ENCODE measurements around the gene TSNAXIP1. TPM values are rescaled to one million over a fixed set of nuclear protein-coding genes. Genes with fewer than 3 reads are reported as not detected.

The TSNAXIP1 gene
- total and polyA plus RNA-seq, 2 experiments from 2014 or later: 0.97 to 2.4 TPM

DNA sequence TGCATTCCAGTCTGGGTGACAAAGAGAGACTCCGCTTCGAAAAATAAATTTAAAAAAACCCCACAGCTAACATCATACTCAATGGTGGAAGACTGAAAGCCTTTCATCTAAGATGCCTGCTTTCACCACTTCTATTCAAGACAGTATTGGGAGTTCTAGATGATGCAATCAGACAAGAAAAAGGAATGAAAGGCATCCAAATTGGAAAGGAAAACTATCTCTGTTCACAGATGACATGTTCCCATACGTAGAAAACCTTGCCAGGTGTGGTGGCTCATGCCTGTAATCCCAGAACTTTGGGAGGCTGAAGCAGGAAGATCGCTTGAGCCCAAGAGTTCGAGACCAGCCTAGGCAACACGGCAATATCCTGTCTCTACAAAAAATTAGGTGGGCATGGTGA, 31.4 kb upstream of the TSNAXIP1 start:
- H3K4me1 ChIP-seq (ENCODE audit: insufficient read depth): no peaks in the 10 kb centered on the region
- Mint-ChIP-seq H3K4me3 (no peak overlapping the region), H3K27ac (no peak overlapping the region), H3K27me3 (ENCODE audit: insufficient read depth, low read depth, poor library complexity) (peaks cover 7% of the 10 kb centered on the region), H3K9me3 (peaks cover 5% of the 10 kb centered on the region; the same call in 1 of the 3 replicates), H3K4me1 (peaks cover 5% of the 10 kb centered on the region), H3K36me3 (ENCODE audit: low read depth) (peaks cover 9% of the 10 kb centered on the region)
- no peak overlapping the region for H3K4me3 ChIP-seq
- no peak overlapping the region for H2AFZ ChIP-seq
- no peak for DNase-seq (ENCODE audit: low spot score)
- H3K27ac ChIP-seq (ENCODE audit: low read depth): no peak overlapping the region
- H3F3A ChIP-seq (replicated peaks; ENCODE audit: low read depth): no peaks in the 10 kb centered on the region
- peaks cover 5% of the 10 kb centered on the region for H4K20me1 ChIP-seq (replicated peaks; ENCODE audit: insufficient read depth)
- 0 out of 2 replicates have a peak, but pooled peaks cover 4% of the 10 kb centered on the region for H3K36me3 ChIP-seq (ENCODE audit: insufficient read depth)
- H3K79me2 ChIP-seq (replicated peaks; ENCODE audit: insufficient read depth): peaks cover 9% of the 10 kb centered on the region
- ATAC-seq: no peak
- no peaks in the 10 kb centered on the region for H3K27me3 ChIP-seq (ENCODE audit: insufficient read depth)
- TF ChIP-seq REST (IDR thresholded peaks at IDR 0.05; ENCODE audit: unreplicated experiment) (no peak), NANOG (IDR thresholded peaks at IDR 0.05; ENCODE audit: borderline replicate concordance) (no peak), POLR2AphosphoS5 (IDR thresholded peaks at IDR 0.05; ENCODE audit: low read depth) (no peak), JUNB (IDR thresholded peaks at IDR 0.05; ENCODE audit: unreplicated experiment) (no peak), EZH2 (IDR thresholded peaks at IDR 0.05; ENCODE audit: low read depth, unreplicated experiment) (no peak), STAT1 (IDR thresholded peaks at IDR 0.05; ENCODE audit: unreplicated experiment) (no peak), EZH2phosphoT487 (IDR thresholded peaks at IDR 0.05; ENCODE audit: unreplicated experiment) (no peak), ZNF114 (CRISPR knock-in tag; IDR thresholded peaks at IDR 0.05) (no peak), CTCF (conservative IDR thresholded peaks at IDR 0.05; ENCODE audit: low read depth in 2 of 2) (no peak), ZNF331 (CRISPR knock-in tag; IDR thresholded peaks at IDR 0.05; ENCODE audit: low read depth) (no peak), CREB1 (CRISPR knock-in tag; IDR thresholded peaks at IDR 0.05; ENCODE audit: low read depth) (no peak)
- TF ChIP-seq, protein P1, sequence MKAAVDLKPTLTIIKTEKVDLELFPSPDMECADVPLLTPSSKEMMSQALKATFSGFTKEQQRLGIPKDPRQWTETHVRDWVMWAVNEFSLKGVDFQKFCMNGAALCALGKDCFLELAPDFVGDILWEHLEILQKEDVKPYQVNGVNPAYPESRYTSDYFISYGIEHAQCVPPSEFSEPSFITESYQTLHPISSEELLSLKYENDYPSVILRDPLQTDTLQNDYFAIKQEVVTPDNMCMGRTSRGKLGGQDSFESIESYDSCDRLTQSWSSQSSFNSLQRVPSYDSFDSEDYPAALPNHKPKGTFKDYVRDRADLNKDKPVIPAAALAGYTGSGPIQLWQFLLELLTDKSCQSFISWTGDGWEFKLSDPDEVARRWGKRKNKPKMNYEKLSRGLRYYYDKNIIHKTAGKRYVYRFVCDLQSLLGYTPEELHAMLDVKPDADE (IDR thresholded peaks at IDR 0.05): no peak
- TF ChIP-seq, protein P2, sequence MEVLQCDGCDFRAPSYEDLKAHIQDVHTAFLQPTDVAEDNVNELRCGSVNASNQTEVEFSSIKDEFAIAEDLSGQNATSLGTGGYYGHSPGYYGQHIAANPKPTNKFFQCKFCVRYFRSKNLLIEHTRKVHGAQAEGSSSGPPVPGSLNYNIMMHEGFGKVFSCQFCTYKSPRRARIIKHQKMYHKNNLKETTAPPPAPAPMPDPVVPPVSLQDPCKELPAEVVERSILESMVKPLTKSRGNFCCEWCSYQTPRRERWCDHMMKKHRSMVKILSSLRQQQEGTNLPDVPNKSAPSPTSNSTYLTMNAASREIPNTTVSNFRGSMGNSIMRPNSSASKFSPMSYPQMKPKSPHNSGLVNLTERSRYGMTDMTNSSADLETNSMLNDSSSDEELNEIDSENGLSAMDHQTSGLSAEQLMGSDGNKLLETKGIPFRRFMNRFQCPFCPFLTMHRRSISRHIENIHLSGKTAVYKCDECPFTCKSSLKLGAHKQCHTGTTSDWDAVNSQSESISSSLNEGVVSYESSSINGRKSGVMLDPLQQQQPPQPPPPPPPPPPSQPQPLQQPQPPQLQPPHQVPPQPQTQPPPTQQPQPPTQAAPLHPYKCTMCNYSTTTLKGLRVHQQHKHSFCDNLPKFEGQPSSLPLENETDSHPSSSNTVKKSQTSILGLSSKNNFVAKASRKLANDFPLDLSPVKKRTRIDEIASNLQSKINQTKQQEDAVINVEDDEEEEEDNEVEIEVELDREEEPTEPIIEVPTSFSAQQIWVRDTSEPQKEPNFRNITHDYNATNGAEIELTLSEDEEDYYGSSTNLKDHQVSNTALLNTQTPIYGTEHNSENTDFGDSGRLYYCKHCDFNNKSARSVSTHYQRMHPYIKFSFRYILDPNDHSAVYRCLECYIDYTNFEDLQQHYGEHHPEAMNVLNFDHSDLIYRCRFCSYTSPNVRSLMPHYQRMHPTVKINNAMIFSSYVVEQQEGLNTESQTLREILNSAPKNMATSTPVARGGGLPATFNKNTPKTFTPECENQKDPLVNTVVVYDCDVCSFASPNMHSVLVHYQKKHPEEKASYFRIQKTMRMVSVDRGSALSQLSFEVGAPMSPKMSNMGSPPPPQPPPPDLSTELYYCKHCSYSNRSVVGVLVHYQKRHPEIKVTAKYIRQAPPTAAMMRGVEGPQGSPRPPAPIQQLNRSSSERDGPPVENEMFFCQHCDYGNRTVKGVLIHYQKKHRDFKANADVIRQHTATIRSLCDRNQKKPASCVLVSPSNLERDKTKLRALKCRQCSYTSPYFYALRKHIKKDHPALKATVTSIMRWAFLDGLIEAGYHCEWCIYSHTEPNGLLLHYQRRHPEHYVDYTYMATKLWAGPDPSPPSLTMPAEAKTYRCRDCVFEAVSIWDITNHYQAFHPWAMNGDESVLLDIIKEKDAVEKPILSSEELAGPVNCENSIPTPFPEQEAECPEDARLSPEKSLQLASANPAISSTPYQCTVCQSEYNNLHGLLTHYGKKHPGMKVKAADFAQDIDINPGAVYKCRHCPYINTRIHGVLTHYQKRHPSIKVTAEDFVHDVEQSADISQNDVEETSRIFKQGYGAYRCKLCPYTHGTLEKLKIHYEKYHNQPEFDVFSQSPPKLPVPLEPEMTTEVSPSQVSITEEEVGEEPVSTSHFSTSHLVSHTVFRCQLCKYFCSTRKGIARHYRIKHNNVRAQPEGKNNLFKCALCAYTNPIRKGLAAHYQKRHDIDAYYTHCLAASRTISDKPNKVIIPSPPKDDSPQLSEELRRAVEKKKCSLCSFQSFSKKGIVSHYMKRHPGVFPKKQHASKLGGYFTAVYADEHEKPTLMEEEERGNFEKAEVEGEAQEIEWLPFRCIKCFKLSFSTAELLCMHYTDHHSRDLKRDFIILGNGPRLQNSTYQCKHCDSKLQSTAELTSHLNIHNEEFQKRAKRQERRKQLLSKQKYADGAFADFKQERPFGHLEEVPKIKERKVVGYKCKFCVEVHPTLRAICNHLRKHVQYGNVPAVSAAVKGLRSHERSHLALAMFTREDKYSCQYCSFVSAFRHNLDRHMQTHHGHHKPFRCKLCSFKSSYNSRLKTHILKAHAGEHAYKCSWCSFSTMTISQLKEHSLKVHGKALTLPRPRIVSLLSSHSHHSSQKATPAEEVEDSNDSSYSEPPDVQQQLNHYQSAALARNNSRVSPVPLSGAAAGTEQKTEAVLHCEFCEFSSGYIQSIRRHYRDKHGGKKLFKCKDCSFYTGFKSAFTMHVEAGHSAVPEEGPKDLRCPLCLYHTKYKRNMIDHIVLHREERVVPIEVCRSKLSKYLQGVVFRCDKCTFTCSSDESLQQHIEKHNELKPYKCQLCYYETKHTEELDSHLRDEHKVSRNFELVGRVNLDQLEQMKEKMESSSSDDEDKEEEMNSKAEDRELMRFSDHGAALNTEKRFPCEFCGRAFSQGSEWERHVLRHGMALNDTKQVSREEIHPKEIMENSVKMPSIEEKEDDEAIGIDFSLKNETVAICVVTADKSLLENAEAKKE (CRISPR knock-in tag; IDR thresholded peaks at IDR 0.05): no peak
- H3K9me2 ChIP-seq (ENCODE audit: insufficient read depth): no peaks in the 10 kb centered on the region
- no peak overlapping the region for H3K4me2 ChIP-seq

Data from GM23338 (cell line).